Activated naive CD8-positive, alpha-beta T cell treated with anti-CD3 and anti-CD28 coated beads, Interleukin-2, amount 50 U/mL, for 24 hours (primary cell): ENCODE results near the gene NCOA6.
A peak's percentile ranks its signal among the peaks of the same experiment; 100 is the strongest.

Experiments
- ATAC-seq: fragments of 150-1000 bp; cut with Tn5 transposase; one replicate; pipeline ENCODE4 v1.10.0; 2021
- DNase-seq: peaks from one replicate; pipeline ENCODE4 v3.0.0; 2021
- H3K27ac Mint-ChIP-seq: one replicate; pipeline ENCODE4 v1.8.0; 2021; ENCODE audit warnings: mild to moderate bottlenecking, mixed read lengths
- H3K27me3 Mint-ChIP-seq: one replicate; pipeline ENCODE4 v1.8.0; 2021; ENCODE audit warnings: mixed read lengths
- H3K36me3 Mint-ChIP-seq: one replicate; pipeline ENCODE4 v1.8.0; 2021; ENCODE audit warnings: low read depth, mixed read lengths
- H3K4me1 Mint-ChIP-seq: one replicate; pipeline ENCODE4 v1.8.0; 2021; ENCODE audit warnings: mixed read lengths
- H3K4me3 Mint-ChIP-seq: one replicate; pipeline ENCODE4 v1.8.0; 2021; ENCODE audit warnings: mild to moderate bottlenecking, moderate library complexity, mixed read lengths
- H3K9me3 Mint-ChIP-seq: one replicate; pipeline ENCODE4 v1.8.0; 2021; ENCODE audit warnings: mixed read lengths

Gene NCOA6

DNA sequence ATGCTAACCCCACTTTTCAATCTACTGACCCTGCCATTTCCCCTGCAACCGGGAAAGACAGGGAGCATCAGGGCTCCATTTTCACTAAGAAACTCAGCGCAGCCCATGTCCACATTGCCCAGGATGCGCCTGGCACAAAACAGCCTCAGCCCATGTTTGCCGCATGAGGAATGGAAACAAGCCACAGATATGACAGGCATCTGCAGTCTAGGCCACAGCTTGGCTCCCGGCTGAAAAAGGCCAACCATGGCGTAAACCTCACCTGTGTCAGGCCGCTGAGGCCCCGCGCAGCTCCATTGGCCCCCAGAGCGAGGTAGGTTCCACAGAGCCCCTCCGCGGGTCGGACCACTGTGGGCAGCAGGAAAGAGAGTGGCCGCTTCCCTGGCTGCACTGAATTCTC lies 25.5 kb upstream of the NCOA6 start:
- no peaks in the 10 kb centered on the region for H3K27me3 Mint-ChIP-seq
- no peak overlapping the region for H3K27ac Mint-ChIP-seq
- ATAC-seq: no peak
- no peaks in the 10 kb centered on the region for H3K36me3 Mint-ChIP-seq
- no peaks in the 10 kb centered on the region for H3K4me1 Mint-ChIP-seq
- H3K4me3 Mint-ChIP-seq: no peak overlapping the region
- H3K9me3 Mint-ChIP-seq: no peaks in the 10 kb centered on the region
- DNase-seq: no peak

DNA sequence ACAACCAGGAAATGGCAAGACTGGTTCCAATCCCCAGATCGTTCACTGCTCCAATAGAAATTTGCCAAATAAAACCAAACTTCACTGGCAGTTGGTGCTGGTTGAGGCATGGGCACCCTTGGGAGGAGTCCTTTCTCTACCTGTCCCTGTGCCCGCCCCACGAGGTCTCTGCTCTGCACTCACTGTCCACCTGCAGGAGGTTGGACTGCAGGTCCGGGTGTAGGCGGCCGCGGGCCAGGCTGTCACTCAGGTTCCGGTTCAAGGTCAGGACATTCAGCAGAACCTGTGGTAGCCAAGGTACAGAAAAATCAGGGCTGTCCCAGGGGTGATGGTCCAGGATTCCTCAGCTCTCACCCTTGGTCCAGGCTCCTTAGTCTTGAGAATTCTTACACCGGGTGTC lies 24.3 kb upstream of the NCOA6 start:
- H3K4me1 Mint-ChIP-seq: no peaks in the 10 kb centered on the region
- H3K9me3 Mint-ChIP-seq: no peaks in the 10 kb centered on the region
- H3K36me3 Mint-ChIP-seq: no peaks in the 10 kb centered on the region
- no peak overlapping the region for H3K27ac Mint-ChIP-seq
- no peak overlapping the region for H3K4me3 Mint-ChIP-seq
- DNase-seq (no peak), ATAC-seq (no peak)
- no peaks in the 10 kb centered on the region for H3K27me3 Mint-ChIP-seq

DNA sequence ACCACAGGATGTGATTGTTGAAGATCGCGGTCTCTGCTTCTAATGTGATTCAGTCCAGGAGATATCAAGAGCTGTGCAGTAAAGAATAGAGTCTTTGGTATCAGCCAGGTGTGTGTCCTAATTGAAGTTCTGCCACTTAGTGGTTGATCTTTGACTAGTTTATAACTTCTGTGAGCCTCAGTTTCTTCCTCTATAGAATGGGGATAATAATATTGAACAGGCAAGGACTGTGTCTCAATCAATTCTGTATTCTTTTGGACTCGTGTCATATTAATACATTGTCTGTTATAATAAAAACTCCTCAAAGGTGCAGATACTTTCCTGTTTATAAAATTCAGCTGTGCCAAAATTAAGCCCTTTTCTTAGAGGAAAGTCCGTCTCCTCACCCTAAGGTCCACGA lies 23.1 kb upstream of the NCOA6 start:
- DNase-seq: no peak
- H3K4me1 Mint-ChIP-seq: no peaks in the 10 kb centered on the region
- no peaks in the 10 kb centered on the region for H3K36me3 Mint-ChIP-seq
- no peak overlapping the region for H3K27ac Mint-ChIP-seq
- H3K9me3 Mint-ChIP-seq: no peaks in the 10 kb centered on the region
- no peak for ATAC-seq
- no peaks in the 10 kb centered on the region for H3K27me3 Mint-ChIP-seq
- H3K4me3 Mint-ChIP-seq: no peak overlapping the region

DNA sequence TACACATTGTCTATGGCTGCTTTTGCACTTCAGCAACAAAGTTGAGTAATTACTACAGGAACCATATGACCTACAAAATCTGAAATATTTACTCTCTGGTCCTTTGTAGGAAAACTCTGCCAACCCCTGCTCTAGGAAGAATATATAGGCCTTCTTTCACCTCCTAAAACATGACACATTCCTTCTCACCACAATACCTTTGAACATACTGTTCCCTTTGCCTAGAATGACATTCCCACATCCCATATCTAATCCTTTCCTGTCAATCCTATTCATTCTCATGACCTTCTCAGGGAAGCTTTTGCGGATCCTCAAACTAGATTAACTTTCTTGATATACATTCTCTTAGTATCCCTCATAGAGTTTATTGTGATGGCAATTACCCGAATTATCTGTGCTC lies 18.0 kb upstream of the NCOA6 start:
- H3K4me3 Mint-ChIP-seq: no peak overlapping the region
- H3K27ac Mint-ChIP-seq: no peak overlapping the region
- no peaks in the 10 kb centered on the region for H3K36me3 Mint-ChIP-seq
- peaks cover 2% of the 10 kb centered on the region for H3K27me3 Mint-ChIP-seq
- DNase-seq (no peak), ATAC-seq (no peak)
- H3K9me3 Mint-ChIP-seq: no peaks in the 10 kb centered on the region
- H3K4me1 Mint-ChIP-seq: no peaks in the 10 kb centered on the region

DNA sequence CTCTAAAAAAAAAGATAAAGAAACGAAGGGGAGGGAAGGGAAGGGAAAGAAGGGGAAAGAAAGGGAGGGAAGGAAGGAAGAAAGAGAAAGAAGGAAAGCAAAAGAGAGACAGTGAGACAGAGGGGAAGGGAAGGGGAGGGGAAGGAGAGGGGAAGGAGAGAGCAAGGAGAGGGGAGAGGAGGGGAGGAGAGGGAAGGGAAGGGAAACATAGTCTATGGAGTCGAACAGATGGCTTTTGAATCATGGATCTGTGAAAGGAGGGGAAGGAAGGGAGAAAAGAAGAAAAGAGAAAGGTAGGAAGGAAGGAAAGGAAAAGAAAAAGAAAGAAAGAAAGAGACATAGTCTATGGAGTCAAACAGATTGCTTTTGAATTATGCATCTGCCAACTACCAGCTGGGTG lies 16.7 kb upstream of the NCOA6 start:
- DNase-seq: no peak

DNA sequence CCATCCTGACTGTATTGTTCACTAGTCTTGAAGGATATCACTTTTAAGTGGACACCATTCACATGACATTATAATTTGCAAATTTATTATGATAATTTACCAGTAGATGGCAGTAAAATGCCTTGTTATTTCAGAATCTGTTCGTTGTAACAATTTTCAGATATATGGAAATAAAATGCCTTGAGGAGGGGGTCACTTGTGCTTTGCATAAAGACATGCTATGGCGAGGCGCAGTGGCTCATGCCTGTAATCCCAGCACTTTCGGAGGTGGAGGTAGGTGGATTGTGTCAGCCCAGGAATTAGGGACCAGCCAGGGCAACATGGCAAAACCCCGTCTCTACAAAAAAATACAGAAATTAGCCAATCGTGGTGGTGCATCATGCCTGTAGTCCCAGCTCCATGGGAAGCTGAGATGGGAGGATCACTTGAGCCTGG lies 9.0 kb upstream of the NCOA6 start:
- Mint-ChIP-seq H3K9me3 (no peaks in the 10 kb centered on the region), H3K27me3 (peaks cover 2% of the 10 kb centered on the region), H3K4me3 (no peak overlapping the region), H3K27ac (no peak overlapping the region), H3K36me3 (no peaks in the 10 kb centered on the region), H3K4me1 (no peaks in the 10 kb centered on the region)
- DNase-seq: no peak
- ATAC-seq: no peak

More for the DNA sequence above, 16.7 kb upstream of the NCOA6 start:
- H3K4me3 Mint-ChIP-seq: no peak overlapping the region
- peaks cover 2% of the 10 kb centered on the region for H3K27me3 Mint-ChIP-seq
- no peaks in the 10 kb centered on the region for H3K36me3 Mint-ChIP-seq
- H3K4me1 Mint-ChIP-seq: no peaks in the 10 kb centered on the region
- H3K27ac Mint-ChIP-seq: no peak overlapping the region
- H3K9me3 Mint-ChIP-seq: no peaks in the 10 kb centered on the region
- ATAC-seq: no peak

DNA sequence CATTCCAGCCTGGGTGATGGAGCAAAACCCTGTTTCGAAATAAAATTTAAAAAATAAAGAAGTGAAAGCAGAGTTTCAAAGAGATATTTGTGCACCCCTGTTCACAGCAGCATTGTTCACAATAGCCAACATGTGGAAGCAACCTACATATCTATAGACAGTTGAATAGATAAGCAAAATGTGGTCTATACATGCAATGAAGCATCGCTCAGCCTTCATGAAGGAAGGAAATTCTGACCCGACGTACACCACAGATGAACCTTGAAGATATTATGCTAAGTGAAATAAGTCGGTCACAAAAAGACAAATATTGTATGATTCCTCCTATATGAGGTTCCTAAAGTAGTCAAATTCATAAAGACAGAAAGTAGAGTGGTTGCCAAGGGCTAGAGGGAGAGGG lies 6.5 kb upstream of the NCOA6 start:
- Mint-ChIP-seq H3K9me3 (no peaks in the 10 kb centered on the region), H3K27ac (no peak overlapping the region), H3K4me1 (no peaks in the 10 kb centered on the region), H3K27me3 (no peaks in the 10 kb centered on the region), H3K4me3 (no peak overlapping the region), H3K36me3 (no peaks in the 10 kb centered on the region)
- no peak for DNase-seq
- ATAC-seq: no peak

DNA sequence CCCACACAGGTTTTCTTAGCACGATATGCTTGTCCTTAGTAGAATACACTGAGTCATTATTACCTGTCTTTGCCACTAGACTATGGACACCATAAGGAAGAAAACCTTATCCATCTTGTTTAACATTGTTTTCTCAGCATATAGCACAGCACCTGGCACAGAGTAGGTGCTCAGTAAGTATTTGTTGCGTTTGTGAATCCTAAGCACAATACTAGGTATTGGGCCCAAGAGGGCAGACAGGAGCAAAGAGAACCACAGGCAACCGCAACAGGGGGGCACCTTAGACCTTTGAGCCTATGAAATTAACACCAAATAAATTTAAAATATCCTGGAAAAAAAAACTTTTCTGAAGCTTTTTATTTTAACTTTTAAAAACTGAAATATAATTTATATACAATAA lies 3.7 kb upstream of the NCOA6 start:
- DNase-seq (no peak), ATAC-seq (no peak)
- no peaks in the 10 kb centered on the region for H3K9me3 Mint-ChIP-seq
- H3K36me3 Mint-ChIP-seq: no peaks in the 10 kb centered on the region
- peaks cover 13% of the 10 kb centered on the region for H3K4me1 Mint-ChIP-seq
- no peak overlapping the region for H3K27ac Mint-ChIP-seq
- no peak overlapping the region for H3K4me3 Mint-ChIP-seq
- no peaks in the 10 kb centered on the region for H3K27me3 Mint-ChIP-seq

DNA sequence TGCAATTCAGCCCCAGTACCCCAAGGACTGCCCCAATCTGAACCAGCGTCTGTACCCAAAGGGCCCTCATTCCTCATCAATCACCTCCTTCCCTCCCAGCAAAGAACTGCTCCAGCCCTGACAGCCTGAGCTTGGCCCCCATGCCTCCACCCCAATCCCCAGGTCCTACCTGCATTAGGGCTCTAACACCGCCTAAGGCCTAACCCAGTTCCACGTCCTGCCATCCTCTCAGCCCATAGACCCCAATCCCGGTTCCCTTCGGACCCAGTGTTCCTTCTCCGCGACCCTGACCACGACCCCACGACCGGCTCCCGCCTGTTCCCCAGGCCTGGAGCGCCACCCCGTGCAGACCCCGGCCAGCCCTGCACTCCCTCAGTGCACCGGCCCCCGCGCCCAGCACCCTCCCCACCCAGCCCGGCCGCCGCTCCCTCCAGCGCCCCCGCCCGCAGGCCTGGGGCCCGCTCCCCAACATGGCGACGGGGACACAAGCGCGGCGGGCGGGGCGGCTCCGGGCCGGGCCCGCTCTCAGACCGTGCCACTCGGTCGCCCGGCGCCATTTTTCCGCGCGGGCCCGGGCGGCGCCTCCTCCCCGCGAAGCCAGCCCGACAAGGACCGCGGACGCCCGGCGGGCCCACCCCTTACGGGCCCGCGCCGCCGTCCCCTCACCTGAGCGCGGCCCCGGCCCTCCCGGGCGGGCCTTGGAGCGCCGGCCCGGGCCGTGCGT lies 483 bp downstream of the NCOA6 start:
- peak overlapping the region; percentile 93 for H3K4me3 Mint-ChIP-seq
- ATAC-seq (peak; percentile 75), DNase-seq (peak; percentile 72)
- H3K36me3 Mint-ChIP-seq: no peaks in the 10 kb centered on the region
- no peaks in the 10 kb centered on the region for H3K27me3 Mint-ChIP-seq
- peak overlapping the region; percentile 86 for H3K27ac Mint-ChIP-seq
- H3K4me1 Mint-ChIP-seq: peaks cover 32% of the 10 kb centered on the region
- H3K9me3 Mint-ChIP-seq: no peaks in the 10 kb centered on the region

DNA sequence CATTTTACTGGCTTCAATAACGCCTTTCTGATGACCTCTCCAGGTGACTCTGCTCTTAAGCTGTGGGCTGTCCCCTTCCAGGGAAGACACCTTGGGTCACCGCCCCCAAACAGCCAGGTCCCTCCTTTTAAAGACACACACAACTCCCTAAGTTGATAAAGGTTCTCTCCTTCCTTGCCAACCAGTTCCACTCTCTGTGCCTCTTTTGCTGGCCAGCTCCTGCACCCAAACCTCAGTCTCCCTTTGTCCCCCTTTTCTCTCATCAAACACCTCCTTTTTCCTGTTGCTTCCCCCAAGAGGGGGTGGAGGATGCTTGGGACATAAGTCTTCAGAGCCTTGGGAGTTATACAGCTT lies 1.0 kb downstream of the NCOA6 start:
- DNase-seq (peak; percentile 78), ATAC-seq (peak; percentile 85)
- Mint-ChIP-seq H3K27ac (peak overlapping the region; percentile 86), H3K4me1 (peaks cover 32% of the 10 kb centered on the region), H3K27me3 (no peaks in the 10 kb centered on the region), H3K9me3 (no peaks in the 10 kb centered on the region), H3K36me3 (no peaks in the 10 kb centered on the region), H3K4me3 (peak overlapping the region; percentile 93)

DNA sequence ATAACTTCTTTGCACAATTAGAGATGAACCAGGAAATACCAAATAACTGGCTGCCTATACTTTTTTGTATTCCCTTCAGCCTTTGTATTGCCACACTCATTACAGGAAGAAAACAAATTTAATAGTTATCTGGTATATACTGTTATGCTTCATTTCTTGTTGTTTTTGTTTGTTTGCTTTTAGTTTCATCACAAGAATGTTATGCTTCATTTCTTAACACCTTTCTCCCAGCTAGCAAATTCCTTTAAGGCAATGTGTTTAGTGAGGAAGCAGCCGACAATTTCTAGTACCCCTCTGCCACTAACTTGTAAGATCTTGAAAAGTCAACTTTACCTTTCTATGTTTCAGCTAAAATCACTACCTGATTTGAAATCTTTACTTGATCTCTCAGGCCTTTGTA lies 1.4 kb downstream of the NCOA6 start:
- H3K36me3 Mint-ChIP-seq: no peaks in the 10 kb centered on the region
- no peaks in the 10 kb centered on the region for H3K9me3 Mint-ChIP-seq
- no peak for DNase-seq
- no peaks in the 10 kb centered on the region for H3K27me3 Mint-ChIP-seq
- peak overlapping the region; percentile 93 for H3K4me3 Mint-ChIP-seq
- peaks cover 32% of the 10 kb centered on the region for H3K4me1 Mint-ChIP-seq
- no peak for ATAC-seq
- peak overlapping the region; percentile 86 for H3K27ac Mint-ChIP-seq

DNA sequence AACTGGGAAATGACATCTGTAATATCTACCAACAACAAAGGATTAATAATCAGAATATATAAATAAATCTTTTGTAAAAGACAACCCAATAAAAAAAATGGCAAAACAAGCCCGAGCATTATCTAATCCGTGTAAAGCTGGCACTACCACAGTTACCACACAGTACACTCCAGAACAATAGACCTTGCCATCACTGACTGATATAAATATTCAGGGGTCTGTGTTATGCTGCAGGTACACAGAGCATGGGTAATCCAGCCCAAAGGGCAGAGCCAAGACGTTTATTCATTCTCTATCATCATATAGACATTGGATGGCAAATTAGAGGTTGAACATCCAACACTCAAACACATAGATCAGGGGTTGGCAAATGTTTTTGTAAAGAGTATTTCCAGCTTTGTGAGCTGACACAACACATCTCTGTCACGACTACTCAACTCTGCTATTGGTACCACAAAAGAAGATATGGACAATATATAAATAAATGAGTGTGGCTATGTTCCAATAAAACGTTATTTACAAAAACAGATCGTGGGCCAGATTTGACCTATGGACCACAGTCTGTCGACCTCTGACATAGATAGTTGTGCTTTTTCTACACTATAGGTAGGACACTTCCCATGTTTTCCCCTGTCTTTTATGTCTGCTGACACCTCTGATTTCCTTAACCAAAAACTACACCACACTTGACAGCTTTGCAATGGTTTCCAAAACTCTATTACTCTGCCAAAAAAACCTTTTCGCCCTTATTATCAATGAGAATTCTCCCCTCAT lies 4.5 kb downstream of the NCOA6 start:
- Mint-ChIP-seq H3K4me3 (no peak overlapping the region), H3K9me3 (no peaks in the 10 kb centered on the region), H3K36me3 (no peaks in the 10 kb centered on the region), H3K27me3 (no peaks in the 10 kb centered on the region), H3K27ac (no peak overlapping the region), H3K4me1 (peaks cover 36% of the 10 kb centered on the region)
- DNase-seq (no peak), ATAC-seq (no peak)

DNA sequence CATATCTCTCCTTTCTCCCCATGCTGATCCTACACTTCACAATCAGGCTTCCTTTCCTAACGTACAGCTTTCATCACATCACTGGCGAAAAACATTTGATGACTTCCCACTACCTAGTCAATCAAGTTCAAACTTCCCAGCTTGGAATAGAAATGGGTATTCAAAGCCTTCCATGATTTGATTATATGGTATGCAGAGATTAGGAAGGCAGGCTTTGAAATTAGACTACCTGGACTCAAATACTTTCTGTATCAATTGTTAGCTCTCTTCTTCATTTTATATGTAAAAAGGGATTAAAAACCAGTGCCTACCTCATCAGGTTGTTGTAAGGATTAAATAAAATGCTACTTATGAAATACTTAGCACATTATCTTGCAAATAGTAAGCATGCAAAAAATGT lies 7.7 kb downstream of the NCOA6 start:
- no peak for DNase-seq
- Mint-ChIP-seq H3K36me3 (no peaks in the 10 kb centered on the region), H3K9me3 (no peaks in the 10 kb centered on the region), H3K4me1 (peaks cover 23% of the 10 kb centered on the region), H3K4me3 (no peak overlapping the region), H3K27ac (no peak overlapping the region), H3K27me3 (no peaks in the 10 kb centered on the region)
- ATAC-seq: no peak

DNA sequence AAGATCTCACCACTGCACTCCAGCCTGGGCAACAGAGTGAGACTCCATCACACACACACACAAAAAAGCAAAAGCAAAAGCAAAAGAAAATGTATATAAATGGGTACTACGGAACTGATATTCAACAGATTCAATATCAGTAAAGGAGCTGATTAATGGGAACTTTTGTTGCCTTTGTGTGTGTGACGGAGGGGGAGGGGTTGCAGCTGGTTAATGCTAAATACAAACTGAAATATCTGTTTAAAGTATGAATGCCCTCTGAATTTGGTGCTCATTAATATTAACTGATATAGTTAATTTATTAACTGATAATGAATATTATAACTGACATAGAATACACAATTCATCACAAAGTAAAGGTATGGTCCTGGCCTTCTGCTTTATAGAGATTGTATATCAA lies 8.4 kb downstream of the NCOA6 start:
- no peak for ATAC-seq
- Mint-ChIP-seq H3K27ac (no peak overlapping the region), H3K4me1 (peaks cover 18% of the 10 kb centered on the region), H3K9me3 (no peaks in the 10 kb centered on the region), H3K27me3 (no peaks in the 10 kb centered on the region), H3K36me3 (no peaks in the 10 kb centered on the region), H3K4me3 (no peak overlapping the region)
- no peak for DNase-seq

DNA sequence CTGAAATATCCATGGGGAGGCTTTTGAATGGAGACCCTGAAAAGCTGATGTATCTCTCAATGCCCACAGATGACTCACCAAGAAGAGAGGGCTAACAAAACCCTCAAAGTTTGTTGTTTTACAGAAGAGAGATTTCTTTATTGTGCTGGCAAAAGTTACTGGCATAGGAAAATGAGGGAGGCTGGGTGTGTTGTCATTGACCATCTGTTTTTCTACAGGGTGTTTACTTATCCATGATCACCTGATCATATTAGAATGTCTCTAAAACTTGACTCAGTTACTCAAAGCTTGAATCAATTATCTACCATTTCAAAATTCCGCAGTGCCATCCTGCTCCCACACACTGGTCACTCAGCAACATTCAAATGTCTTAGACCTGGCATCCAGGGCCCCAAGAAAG lies 9.8 kb downstream of the NCOA6 start:
- no peak for DNase-seq
- Mint-ChIP-seq H3K4me3 (no peak overlapping the region), H3K4me1 (peaks cover 9% of the 10 kb centered on the region), H3K27ac (no peak overlapping the region), H3K9me3 (no peaks in the 10 kb centered on the region), H3K27me3 (no peaks in the 10 kb centered on the region), H3K36me3 (no peaks in the 10 kb centered on the region)
- no peak for ATAC-seq
